ELR (cell line): ENCODE data around the gene MOB4.

ENCODE experiments used
- DNase-seq: peaks from one replicate; pipeline ENCODE4 v3.0.0-alpha.2; 2015; ENCODE audit warnings: low read depth

MOB4 gene

DNA sequence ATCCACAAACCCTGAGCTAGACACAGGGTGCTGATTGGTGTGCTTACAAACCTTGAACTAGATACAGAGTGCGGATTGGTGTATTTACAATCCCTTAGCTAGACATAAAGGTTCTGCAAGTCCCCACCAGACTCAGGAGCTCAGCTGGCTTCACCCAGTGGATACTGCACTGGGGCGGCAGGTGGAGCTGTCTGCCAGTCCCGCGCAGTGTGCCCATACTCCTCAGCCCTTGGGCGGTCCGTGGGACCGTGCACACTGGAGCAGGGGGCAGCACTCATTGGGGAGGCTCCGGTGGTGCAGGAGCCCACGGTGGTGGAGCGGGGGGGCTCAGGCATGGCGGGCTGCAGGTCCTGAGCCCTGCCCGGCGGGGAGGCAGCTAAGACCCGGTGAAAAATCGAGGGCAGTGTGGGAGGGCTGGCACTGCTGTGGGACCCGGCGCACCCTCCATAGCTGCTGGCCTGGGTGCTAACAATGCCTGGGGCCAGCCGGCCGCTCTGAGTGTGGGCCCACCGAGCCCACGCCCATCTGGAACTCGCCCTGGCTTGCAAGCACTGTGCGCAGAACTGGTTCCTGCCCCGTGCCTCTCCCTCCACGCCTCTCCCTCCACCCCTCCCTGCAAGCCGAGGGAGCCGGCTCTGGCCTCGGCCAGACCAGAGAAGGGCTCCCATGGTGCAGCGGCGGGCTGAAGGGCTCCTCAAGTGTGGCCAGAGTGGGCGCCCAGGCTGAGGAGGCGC is 75.6 kb downstream of the MOB4 start:
- DNase-seq, result no peak

- DNase-seq, result no peak
Observed at GRCh38 chr2:197596766-197597165, 80.9 kb downstream of the MOB4 start.

DNA sequence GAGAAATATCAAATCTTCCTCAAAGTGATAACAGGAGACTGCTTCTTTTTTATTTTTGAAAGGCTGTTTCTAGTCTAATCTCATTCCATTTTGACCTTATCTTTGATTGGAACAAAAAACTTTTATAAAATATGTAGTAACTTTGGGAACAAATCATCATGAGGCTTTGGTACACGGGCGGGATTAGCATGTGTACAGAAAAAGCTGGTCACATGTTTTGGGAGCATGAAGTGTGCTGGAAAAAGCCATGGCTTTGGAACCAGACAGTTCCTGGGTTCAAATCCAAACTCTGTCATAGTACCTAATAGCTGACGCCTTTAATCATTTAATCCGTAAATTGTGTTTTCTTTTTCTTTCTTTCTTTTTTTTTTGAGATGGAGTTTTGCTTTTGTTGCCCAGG is 81.3 kb downstream of the MOB4 start:
- DNase-seq, result no peak

GRCh38 chr2:197598450-197598849 is 82.6 kb downstream of the MOB4 start:
- DNase-seq, result no peak

DNA sequence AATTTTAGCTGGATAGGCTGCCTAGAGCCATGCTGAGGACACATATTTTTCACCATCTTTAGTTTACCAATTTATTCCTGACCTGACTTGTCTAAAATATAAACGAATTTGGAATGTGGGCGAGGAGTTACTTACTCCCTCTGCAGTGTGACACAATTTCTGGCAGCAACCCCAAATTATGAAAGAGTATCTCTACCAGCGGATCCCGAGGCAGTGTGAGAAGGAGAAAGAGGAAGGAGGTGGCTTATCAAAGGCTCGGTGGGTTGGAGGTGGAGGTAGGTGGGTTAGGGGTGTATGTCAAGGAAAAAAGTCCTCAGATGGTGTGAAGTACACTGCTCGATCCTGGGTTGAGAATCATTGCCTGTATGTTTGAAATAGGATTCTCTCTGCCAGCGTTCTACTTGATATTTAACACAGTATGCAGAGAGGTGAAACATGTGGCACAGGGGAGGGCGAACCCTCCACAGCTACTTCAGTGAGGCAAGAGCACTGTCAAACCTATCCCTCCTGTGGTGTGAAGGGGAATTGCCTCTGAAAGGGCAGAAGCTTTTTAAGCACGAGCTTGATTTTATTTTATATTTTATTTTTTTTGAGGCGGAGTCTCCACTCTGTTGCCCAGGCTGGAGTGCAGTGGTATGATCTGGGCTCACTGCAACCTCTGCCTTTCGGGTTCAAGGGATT is 83.6 kb downstream of the MOB4 start:
- DNase-seq, result peak; percentile 59

GRCh38 chr2:197600306-197600705 is 84.4 kb downstream of the MOB4 start:
- DNase-seq, result no peak

DNA sequence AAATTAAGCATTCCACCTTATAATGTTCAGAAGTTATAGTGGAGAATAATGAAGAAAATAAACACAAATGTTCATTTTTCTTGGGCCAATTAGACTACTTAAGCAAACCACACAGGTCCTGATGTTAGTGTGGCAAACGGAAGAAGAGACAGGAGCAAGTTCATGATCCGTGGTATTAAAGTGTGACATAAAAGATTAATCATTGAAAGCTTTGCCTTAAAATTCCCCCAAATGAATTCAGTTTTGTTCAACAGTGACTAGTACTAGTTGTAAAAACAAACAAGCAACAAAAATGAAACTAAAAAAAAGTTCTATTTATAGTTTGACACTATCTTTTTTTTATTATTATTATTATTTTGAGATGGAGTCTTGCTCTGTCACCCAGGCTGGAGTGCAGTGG is 85.9 kb downstream of the MOB4 start:
- no peak for DNase-seq
